Activated CD4-positive, alpha-beta T cell treated with anti-CD3 and anti-CD28 coated beads, Interleukin-2, amount 50 U/mL, for 16 hours (primary cell): ENCODE results near the gene DNTT.

Source experiments
- DNase-seq: peaks from one replicate; pipeline ENCODE4 v3.0.0-alpha.2; 2020

The DNTT gene

GRCh38 chr10:96387161-96387560 is 82.9 kb downstream of the DNTT start:
- no peak for DNase-seq

GRCh38 chr10:96387601-96388000 is 83.4 kb downstream of the DNTT start:
- DNase-seq: no peak
